ENCODE results near the gene NRL. TPM values are rescaled to one million over a fixed set of nuclear protein-coding genes. Genes with fewer than 3 reads are reported as not detected.

NRL gene
- total and polyA plus RNA-seq, 10 of the 15 experiments (the other 5 are each of a cell fraction or from before 2014, with no cell fraction given) = 0.11 to 4.4 (median 2.2) TPM

DNA sequence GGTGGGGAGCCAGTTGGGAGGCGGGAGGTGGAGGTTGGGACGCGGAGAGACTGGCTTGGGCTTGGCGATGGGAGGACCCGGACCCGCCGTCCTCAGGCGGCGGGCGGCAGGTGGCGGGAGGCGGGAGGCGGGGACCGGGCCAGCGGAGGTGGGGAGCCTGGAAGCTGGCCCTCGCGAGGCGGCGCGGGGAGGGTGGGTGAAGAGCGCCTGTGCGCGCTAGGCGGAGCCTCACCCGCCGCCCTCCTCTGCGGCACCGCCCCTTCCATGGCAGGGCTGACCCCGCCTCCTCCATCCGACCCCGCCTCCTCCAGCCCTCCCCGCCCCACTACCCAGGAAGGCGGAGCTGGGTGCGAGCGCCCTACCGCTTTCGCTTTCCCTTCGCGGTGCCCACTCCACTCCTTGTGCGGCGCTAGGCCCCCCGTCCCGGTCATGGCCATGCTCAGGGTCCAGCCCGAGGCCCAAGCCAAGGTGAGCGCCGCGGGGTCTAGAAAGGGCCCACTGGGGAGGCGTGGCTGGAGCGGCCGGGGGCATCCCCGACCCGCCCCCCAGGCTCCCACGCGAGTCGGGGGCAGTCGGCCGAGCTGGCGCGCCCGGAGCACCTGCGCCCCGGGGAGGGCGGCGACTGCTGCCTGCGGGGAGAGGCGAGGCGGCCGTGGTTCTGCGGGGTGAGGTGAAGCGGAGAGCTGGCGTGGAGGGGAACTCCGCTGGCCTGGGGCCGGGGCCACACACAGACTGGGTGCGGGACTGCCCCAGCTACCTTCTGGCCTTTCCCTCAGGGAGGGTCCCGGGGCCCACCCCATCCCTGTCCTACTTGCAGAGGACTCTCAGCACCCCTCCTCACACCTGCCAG lies 21.3 kb upstream of the NRL start, which contains the start of gene PSME1 (continued):
- TF ChIP-seq, protein P1, sequence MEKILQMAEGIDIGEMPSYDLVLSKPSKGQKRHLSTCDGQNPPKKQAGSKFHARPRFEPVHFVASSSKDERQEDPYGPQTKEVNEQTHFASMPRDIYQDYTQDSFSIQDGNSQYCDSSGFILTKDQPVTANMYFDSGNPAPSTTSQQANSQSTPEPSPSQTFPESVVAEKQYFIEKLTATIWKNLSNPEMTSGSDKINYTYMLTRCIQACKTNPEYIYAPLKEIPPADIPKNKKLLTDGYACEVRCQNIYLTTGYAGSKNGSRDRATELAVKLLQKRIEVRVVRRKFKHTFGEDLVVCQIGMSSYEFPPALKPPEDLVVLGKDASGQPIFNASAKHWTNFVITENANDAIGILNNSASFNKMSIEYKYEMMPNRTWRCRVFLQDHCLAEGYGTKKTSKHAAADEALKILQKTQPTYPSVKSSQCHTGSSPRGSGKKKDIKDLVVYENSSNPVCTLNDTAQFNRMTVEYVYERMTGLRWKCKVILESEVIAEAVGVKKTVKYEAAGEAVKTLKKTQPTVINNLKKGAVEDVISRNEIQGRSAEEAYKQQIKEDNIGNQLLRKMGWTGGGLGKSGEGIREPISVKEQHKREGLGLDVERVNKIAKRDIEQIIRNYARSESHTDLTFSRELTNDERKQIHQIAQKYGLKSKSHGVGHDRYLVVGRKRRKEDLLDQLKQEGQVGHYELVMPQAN (conservative IDR thresholded peaks at IDR 0.05) = peak; percentile 87
- no peak for TF ChIP-seq CREB1 (IDR thresholded peaks at IDR 0.05; ENCODE audit: low read depth)
- TF ChIP-seq, protein P2, sequence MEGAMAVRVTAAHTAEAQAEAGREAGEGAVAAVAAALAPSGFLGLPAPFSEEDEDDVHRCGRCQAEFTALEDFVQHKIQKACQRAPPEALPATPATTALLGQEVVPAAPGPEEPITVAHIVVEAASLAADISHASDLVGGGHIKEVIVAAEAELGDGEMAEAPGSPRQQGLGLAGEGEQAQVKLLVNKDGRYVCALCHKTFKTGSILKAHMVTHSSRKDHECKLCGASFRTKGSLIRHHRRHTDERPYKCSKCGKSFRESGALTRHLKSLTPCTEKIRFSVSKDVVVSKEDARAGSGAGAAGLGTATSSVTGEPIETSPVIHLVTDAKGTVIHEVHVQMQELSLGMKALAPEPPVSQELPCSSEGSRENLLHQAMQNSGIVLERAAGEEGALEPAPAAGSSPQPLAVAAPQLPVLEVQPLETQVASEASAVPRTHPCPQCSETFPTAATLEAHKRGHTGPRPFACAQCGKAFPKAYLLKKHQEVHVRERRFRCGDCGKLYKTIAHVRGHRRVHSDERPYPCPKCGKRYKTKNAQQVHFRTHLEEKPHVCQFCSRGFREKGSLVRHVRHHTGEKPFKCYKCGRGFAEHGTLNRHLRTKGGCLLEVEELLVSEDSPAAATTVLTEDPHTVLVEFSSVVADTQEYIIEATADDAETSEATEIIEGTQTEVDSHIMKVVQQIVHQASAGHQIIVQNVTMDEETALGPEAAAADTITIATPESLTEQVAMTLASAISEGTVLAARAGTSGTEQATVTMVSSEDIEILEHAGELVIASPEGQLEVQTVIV (IDR thresholded peaks at IDR 0.05; ENCODE audit: borderline replicate concordance, partially characterized antibody) = no peak
- TF ChIP-seq LARP7 (IDR thresholded peaks at IDR 0.05) = peak; percentile 90
- peak; percentile 62; the same call in 1 of the 2 replicates for TF ChIP-seq CHD2 (IDR thresholded peaks at IDR 0.05; ENCODE audit: borderline replicate concordance, low read depth, low read length)
- TF ChIP-seq ATF7 (IDR thresholded peaks at IDR 0.05; ENCODE audit: low read depth) = no peak
- no peak for TF ChIP-seq ZNF384 (IDR thresholded peaks at IDR 0.05; ENCODE audit: borderline replicate concordance, low read depth, low read length)
- TF ChIP-seq TBL1XR1 (IDR thresholded peaks at IDR 0.05; ENCODE audit: low read depth, low read length) = no peak
- TF ChIP-seq RAD51 (IDR thresholded peaks at IDR 0.05) = no peak
- no peak for TF ChIP-seq SIN3A (IDR thresholded peaks at IDR 0.05; ENCODE audit: low read depth, low read length)
- TF ChIP-seq RUNX3 (IDR thresholded peaks at IDR 0.05; ENCODE audit: low read length) = no peak; the same call in 1 of the 2 replicates
- no peak for TF ChIP-seq RAD21 (IDR thresholded peaks at IDR 0.05; ENCODE audit: insufficient read depth, low read depth, low read length)
- TF ChIP-seq, protein P3, sequence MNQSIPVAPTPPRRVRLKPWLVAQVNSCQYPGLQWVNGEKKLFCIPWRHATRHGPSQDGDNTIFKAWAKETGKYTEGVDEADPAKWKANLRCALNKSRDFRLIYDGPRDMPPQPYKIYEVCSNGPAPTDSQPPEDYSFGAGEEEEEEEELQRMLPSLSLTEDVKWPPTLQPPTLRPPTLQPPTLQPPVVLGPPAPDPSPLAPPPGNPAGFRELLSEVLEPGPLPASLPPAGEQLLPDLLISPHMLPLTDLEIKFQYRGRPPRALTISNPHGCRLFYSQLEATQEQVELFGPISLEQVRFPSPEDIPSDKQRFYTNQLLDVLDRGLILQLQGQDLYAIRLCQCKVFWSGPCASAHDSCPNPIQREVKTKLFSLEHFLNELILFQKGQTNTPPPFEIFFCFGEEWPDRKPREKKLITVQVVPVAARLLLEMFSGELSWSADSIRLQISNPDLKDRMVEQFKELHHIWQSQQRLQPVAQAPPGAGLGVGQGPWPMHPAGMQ (IDR thresholded peaks at IDR 0.05; ENCODE audit: borderline replicate concordance) = no peak
- TF ChIP-seq IKZF2 (IDR thresholded peaks at IDR 0.05) = no peak
- TF ChIP-seq MEF2A (IDR thresholded peaks at IDR 0.05; ENCODE audit: insufficient read depth, low read depth, low read length) = no peak
- TF ChIP-seq HDAC2 (IDR thresholded peaks at IDR 0.05) = no peak
- TF ChIP-seq TCF12 (IDR thresholded peaks at IDR 0.05; ENCODE audit: low read depth, low read length) = no peak
- TF ChIP-seq KAT2A (conservative IDR thresholded peaks at IDR 0.05; ENCODE audit: control insufficient read depth, low read depth, low read length) = no peak
- no peak for TF ChIP-seq NFXL1 (IDR thresholded peaks at IDR 0.05; ENCODE audit: borderline replicate concordance)
- 0 out of 2 replicates have a peak, but pooled peaks have one; percentile 62 for TF ChIP-seq RBBP5 (conservative IDR thresholded peaks at IDR 0.05)
- 0 out of 2 replicates have a peak, but pooled peaks have one; percentile 26 for TF ChIP-seq RCOR1 (conservative IDR thresholded peaks at IDR 0.05; ENCODE audit: low read depth, low read length)
- TF ChIP-seq FOXK2 (IDR thresholded peaks at IDR 0.05) = no peak
- no peak for TF ChIP-seq BMI1 (IDR thresholded peaks at IDR 0.05; ENCODE audit: borderline replicate concordance)
- no peak for TF ChIP-seq TCF3 (IDR thresholded peaks at IDR 0.05; ENCODE audit: borderline replicate concordance, insufficient read depth, low read depth, low read length)
- TF ChIP-seq TARDBP (IDR thresholded peaks at IDR 0.05; ENCODE audit: borderline replicate concordance) = no peak

Data from GM12878 (cell line).